ENCODE measurements around the gene SENP7.

Gene SENP7

DNA sequence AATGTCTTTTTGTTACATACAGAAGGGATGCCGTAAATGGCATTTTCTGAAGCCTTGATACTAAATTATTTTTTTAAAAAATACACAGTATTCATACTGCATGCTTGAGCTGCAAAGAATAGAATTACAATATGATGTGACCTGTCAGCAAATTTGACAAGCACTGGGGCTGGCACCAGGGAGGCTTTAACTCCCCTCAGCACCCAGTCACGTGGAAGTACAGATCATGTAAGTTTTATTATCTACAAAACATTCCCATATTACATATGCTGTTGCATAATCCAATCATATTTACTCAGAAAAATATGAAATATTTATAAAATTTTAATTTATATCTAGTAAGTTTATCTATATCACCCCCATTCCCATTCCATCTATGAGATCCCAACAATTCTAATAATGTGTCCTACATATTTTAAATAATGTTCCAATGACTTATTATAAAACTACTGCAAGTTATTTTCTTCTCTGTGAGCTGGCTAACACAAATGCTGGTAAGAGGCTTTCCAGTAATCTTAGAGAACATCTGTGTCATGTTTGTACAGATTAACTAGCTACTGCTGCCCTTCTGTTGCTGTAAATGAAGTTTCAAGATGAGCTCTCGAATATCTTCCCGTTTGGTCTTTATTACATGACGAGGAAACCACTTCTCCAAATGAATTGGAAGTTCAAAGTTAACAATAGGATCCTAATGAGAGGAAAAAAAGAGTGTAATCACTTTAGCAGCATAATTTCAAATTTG lies 187.4 kb downstream of the SENP7 start:
- no peak for TF ChIP-seq CTCF (IDR thresholded peaks at IDR 0.05; ENCODE audit: insufficient read depth, low read length, poor library complexity, severe bottlenecking)
- Histone ChIP-seq H3K27me3 (replicated peaks; ENCODE audit: control insufficient read depth, insufficient read depth, low read length) (no peaks in the 10 kb centered on the region), H3K4me3 (replicated peaks; ENCODE audit: low read depth, low read length) (no peak overlapping the region), H3K36me3 (ENCODE audit: control insufficient read depth, insufficient read depth, low read length) (no peaks in the 10 kb centered on the region)
- DNase-seq (ENCODE audit: extremely low read depth, insufficient read length) = no peak

DNA sequence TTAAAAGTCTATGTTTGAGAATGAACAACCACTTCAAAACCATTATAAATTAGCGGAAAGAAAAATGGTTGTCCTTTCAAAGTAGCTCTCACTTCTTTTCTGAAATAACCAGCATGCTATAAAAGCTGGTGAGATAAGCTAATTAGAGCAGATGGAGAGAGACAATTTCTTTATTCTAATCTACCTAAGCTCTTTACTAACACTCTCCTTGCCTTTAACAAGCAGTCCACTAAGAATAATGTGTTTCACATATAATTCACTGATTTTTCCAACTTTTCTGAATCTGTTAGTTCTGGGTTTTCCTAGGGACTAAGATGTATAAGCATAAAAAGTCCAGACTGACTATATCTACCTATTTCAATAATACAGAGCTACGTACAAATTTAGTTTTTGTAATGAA lies 192.5 kb downstream of the SENP7 start, which contains the start of gene IMPG2:
Gene IMPG2, minus strand, starts transcription at position 101 of the 400 bp plus-strand sequence. CDS start 203 bp downstream, outside the sequence.
- no peak for DNase-seq (ENCODE audit: extremely low read depth, insufficient read length)
- Histone ChIP-seq H3K36me3 (ENCODE audit: control insufficient read depth, insufficient read depth, low read length) (no peaks in the 10 kb centered on the region), H3K27me3 (replicated peaks; ENCODE audit: control insufficient read depth, insufficient read depth, low read length) (no peaks in the 10 kb centered on the region), H3K4me3 (replicated peaks; ENCODE audit: low read depth, low read length) (no peak within 1 kb of the TSS)
- TF ChIP-seq CTCF (IDR thresholded peaks at IDR 0.05; ENCODE audit: insufficient read depth, low read length, poor library complexity, severe bottlenecking) = no peak

- no peak overlapping the region for H3K4me3 ChIP-seq (replicated peaks; ENCODE audit: low read depth, low read length)
- no peak for TF ChIP-seq CTCF (IDR thresholded peaks at IDR 0.05; ENCODE audit: insufficient read depth, low read length, poor library complexity, severe bottlenecking)
- DNase-seq (ENCODE audit: extremely low read depth, insufficient read length) = no peak
- no peaks in the 10 kb centered on the region for H3K36me3 ChIP-seq (ENCODE audit: control insufficient read depth, insufficient read depth, low read length)
- no peaks in the 10 kb centered on the region for H3K27me3 ChIP-seq (replicated peaks; ENCODE audit: control insufficient read depth, insufficient read depth, low read length)
Observed at GRCh38 chr3:101319531-101319930, 193.5 kb downstream of the SENP7 start.

DNA sequence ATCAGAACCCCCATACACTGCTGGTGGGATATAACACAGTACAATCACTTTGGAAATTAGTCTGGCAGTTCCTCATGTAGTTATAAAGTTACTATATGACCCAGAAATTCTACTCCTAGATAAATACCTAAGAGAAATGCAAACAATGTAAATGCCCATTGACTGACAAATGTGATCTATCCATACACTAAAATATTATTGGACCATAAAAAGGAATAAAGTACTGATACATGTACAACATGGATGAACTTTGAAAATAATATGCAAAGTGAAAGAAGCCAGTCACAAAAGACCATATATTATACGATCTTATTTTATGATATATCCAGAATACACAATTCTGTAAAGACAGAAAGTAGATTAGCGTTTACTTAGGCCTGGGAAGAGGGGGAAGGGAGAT lies 200.5 kb downstream of the SENP7 start:
- no peak for DNase-seq (ENCODE audit: extremely low read depth, insufficient read length)
- H3K36me3 ChIP-seq (ENCODE audit: control insufficient read depth, insufficient read depth, low read length) = no peaks in the 10 kb centered on the region
- TF ChIP-seq CTCF (IDR thresholded peaks at IDR 0.05; ENCODE audit: insufficient read depth, low read length, poor library complexity, severe bottlenecking) = no peak
- no peak overlapping the region for H3K4me3 ChIP-seq (replicated peaks; ENCODE audit: low read depth, low read length)
- no peaks in the 10 kb centered on the region for H3K27me3 ChIP-seq (replicated peaks; ENCODE audit: control insufficient read depth, insufficient read depth, low read length)

GRCh38 chr3:101311676-101312075 lies 201.3 kb downstream of the SENP7 start:
- Histone ChIP-seq H3K27me3 (replicated peaks; ENCODE audit: control insufficient read depth, insufficient read depth, low read length) (no peaks in the 10 kb centered on the region), H3K4me3 (replicated peaks; ENCODE audit: low read depth, low read length) (no peak overlapping the region), H3K36me3 (ENCODE audit: control insufficient read depth, insufficient read depth, low read length) (no peaks in the 10 kb centered on the region)
- no peak for TF ChIP-seq CTCF (IDR thresholded peaks at IDR 0.05; ENCODE audit: insufficient read depth, low read length, poor library complexity, severe bottlenecking)
- DNase-seq (ENCODE audit: extremely low read depth, insufficient read length) = no peak
